ENCODE results near the gene CLCA1. TPM values are rescaled to one million over a fixed set of nuclear protein-coding genes. Genes with fewer than 3 reads are reported as not detected.

The CLCA1 gene
- total RNA-seq (not detected), polyA plus RNA-seq (not detected)

- Histone ChIP-seq H3K9me3 (ENCODE audit: low read length) (no peaks in the 10 kb centered on the region), H3K4me3 (ENCODE audit: low read length) (no peak within 1 kb of the TSS), H3K4me1 (ENCODE audit: insufficient read depth, low read length) (no peaks in the 10 kb centered on the region), H3K36me3 (ENCODE audit: insufficient read depth, low read length) (no peaks in the 10 kb centered on the region), H3K27me3 (ENCODE audit: insufficient read depth, low read length, poor library complexity, severe bottlenecking) (no peaks in the 10 kb centered on the region), H3K27ac (ENCODE audit: low read depth, low read length) (no peak within 1 kb of the TSS)
- Mint-ChIP-seq H3K36me3 (no peaks in the 10 kb centered on the region), H3K27ac (peak within 1 kb of the TSS in 1 of 8 donors; percentile 36), H3K4me1 (no peaks in the 10 kb centered on the region), H3K4me3 (no peak within 1 kb of the TSS), H3K9me3 (no peaks in the 10 kb centered on the region), H3K27me3 (peaks cover 11 to 35% of the 10 kb centered on the region in 2 donors)
- ChIA-PET POLR2A (no interaction called here), CTCF (interaction anchor here (1.7 to 2.1 kb wide), 2 partner anchors 8 to 34 kb away, joined by 4 to 8 read pairs; no protein-coding TSS in a partner anchor)
- DNase-seq, result no peak
These were observed at the start of gene CLCA1 for GRCh38 chr1:86468501-86468977. Gene CLCA1, plus strand, starts transcription at chr1:86468927. Its CDS starts 45 bp downstream, at chr1:86468972.

- Histone ChIP-seq H3K4me3 (ENCODE audit: low read length) (no peak overlapping the region), H3K27ac (ENCODE audit: low read depth, low read length) (no peak overlapping the region), H3K36me3 (ENCODE audit: insufficient read depth, low read length) (no peaks in the 10 kb centered on the region), H3K27me3 (ENCODE audit: insufficient read depth, low read length, poor library complexity, severe bottlenecking) (no peaks in the 10 kb centered on the region), H3K4me1 (ENCODE audit: insufficient read depth, low read length) (no peaks in the 10 kb centered on the region), H3K9me3 (ENCODE audit: low read length) (no peaks in the 10 kb centered on the region)
- POLR2A ChIA-PET, result no interaction called here
- H3K4me1 Mint-ChIP-seq, result peaks cover 3 to 7% (median 6%) of the 10 kb centered on the region in 3 donors
- CTCF ChIA-PET, result interaction anchor here (0.6 to 1.6 kb wide), 3 partner anchors 16 to 35 kb away, joined by 3 to 4 read pairs (median 3); no protein-coding TSS in a partner anchor
- DNase-seq, result peak in 3 of 5 donors; percentile 39 to 60 (median 58)
- H3K9me3 Mint-ChIP-seq, result no peaks in the 10 kb centered on the region
- peak overlapping the region in 4 of 7 donors; percentile 24 to 75 (median 65) for H3K4me3 Mint-ChIP-seq
- peak overlapping the region in 4 of 8 donors; percentile 7 to 84 (median 45) for H3K27ac Mint-ChIP-seq
- no peaks in the 10 kb centered on the region for H3K36me3 Mint-ChIP-seq
- peaks cover 3 to 18% of the 10 kb centered on the region in 2 donors for H3K27me3 Mint-ChIP-seq
These were observed 49.3 kb upstream of the CLCA1 start for GRCh38 chr1:86419277-86419903.

- POLR2A ChIA-PET, result no interaction called here
- H3K36me3 ChIP-seq (ENCODE audit: insufficient read depth, low read length), result no peaks in the 10 kb centered on the region
- no peak for DNase-seq
- H3K4me3 ChIP-seq (ENCODE audit: low read length), result no peak overlapping the region
- Mint-ChIP-seq H3K9me3 (no peaks in the 10 kb centered on the region), H3K4me1 (peaks cover 3 to 7% (median 6%) of the 10 kb centered on the region in 3 donors), H3K27me3 (peaks cover 3 to 18% of the 10 kb centered on the region in 2 donors), H3K27ac (no peak overlapping the region), H3K4me3 (no peak overlapping the region), H3K36me3 (no peaks in the 10 kb centered on the region)
- H3K4me1 ChIP-seq (ENCODE audit: insufficient read depth, low read length), result no peaks in the 10 kb centered on the region
- H3K27me3 ChIP-seq (ENCODE audit: insufficient read depth, low read length, poor library complexity, severe bottlenecking), result no peaks in the 10 kb centered on the region
- CTCF ChIA-PET, result interaction anchor here (1.0 kb wide), 1 partner anchor 9 kb away, joined by 3 read pairs; no protein-coding TSS in a partner anchor
- H3K9me3 ChIP-seq (ENCODE audit: low read length), result no peaks in the 10 kb centered on the region
- no peak overlapping the region for H3K27ac ChIP-seq (ENCODE audit: low read depth, low read length)
These were observed 47.0 kb upstream of the CLCA1 start for GRCh38 chr1:86421601-86422280.

- H3K4me1 Mint-ChIP-seq, result peaks cover 3 to 7% (median 6%) of the 10 kb centered on the region in 3 donors
- H3K4me3 Mint-ChIP-seq, result no peak overlapping the region
- H3K27me3 Mint-ChIP-seq, result peaks cover 3 to 18% of the 10 kb centered on the region in 2 donors
- CTCF ChIA-PET, result interaction anchor here (1.5 kb wide), 1 partner anchor 50 kb away, joined by 5 read pairs; no protein-coding TSS in a partner anchor
- H3K36me3 Mint-ChIP-seq, result no peaks in the 10 kb centered on the region
- DNase-seq, result no peak
- no peaks in the 10 kb centered on the region for H3K36me3 ChIP-seq (ENCODE audit: insufficient read depth, low read length)
- no peaks in the 10 kb centered on the region for H3K9me3 Mint-ChIP-seq
- H3K4me3 ChIP-seq (ENCODE audit: low read length), result no peak overlapping the region
- POLR2A ChIA-PET, result no interaction called here
- H3K27ac Mint-ChIP-seq, result no peak overlapping the region
- H3K9me3 ChIP-seq (ENCODE audit: low read length), result no peaks in the 10 kb centered on the region
- no peaks in the 10 kb centered on the region for H3K27me3 ChIP-seq (ENCODE audit: insufficient read depth, low read length, poor library complexity, severe bottlenecking)
- no peak overlapping the region for H3K27ac ChIP-seq (ENCODE audit: low read depth, low read length)
- H3K4me1 ChIP-seq (ENCODE audit: insufficient read depth, low read length), result no peaks in the 10 kb centered on the region
These were observed 45.3 kb upstream of the CLCA1 start for GRCh38 chr1:86423473-86423872.

- Histone ChIP-seq H3K4me1 (ENCODE audit: insufficient read depth, low read length) (no peaks in the 10 kb centered on the region), H3K4me3 (ENCODE audit: low read length) (no peak within 1 kb of the TSS), H3K27ac (ENCODE audit: low read depth, low read length) (no peak within 1 kb of the TSS), H3K27me3 (ENCODE audit: insufficient read depth, low read length, poor library complexity, severe bottlenecking) (no peaks in the 10 kb centered on the region), H3K9me3 (ENCODE audit: low read length) (no peaks in the 10 kb centered on the region), H3K36me3 (ENCODE audit: insufficient read depth, low read length) (no peaks in the 10 kb centered on the region)
- Mint-ChIP-seq H3K4me3 (no peak within 1 kb of the TSS), H3K27ac (no peak within 1 kb of the TSS), H3K9me3 (no peaks in the 10 kb centered on the region), H3K27me3 (peaks cover 3 to 18% of the 10 kb centered on the region in 2 donors), H3K36me3 (no peaks in the 10 kb centered on the region), H3K4me1 (peaks cover 3 to 7% (median 6%) of the 10 kb centered on the region in 3 donors)
- POLR2A ChIA-PET, result no interaction called here
- no peak for DNase-seq
- CTCF ChIA-PET, result interaction anchor here (1.5 kb wide), 1 partner anchor 50 kb away, joined by 5 read pairs; no protein-coding TSS in a partner anchor
These were observed 44.9 kb upstream of the CLCA1 start, which contains the start of gene CLCA2 for GRCh38 chr1:86423873-86424272. Gene CLCA2, plus strand, starts transcription at chr1:86424171. Its CDS starts 77 bp downstream, at chr1:86424248.

GRCh38 chr1:86429122-86429725 is 39.5 kb upstream of the CLCA1 start:
- no peak overlapping the region for H3K4me3 Mint-ChIP-seq

GRCh38 chr1:86429835-86430234 is 38.9 kb upstream of the CLCA1 start:
- Histone ChIP-seq H3K4me1 (ENCODE audit: insufficient read depth, low read length) (no peaks in the 10 kb centered on the region), H3K27me3 (ENCODE audit: insufficient read depth, low read length, poor library complexity, severe bottlenecking) (no peaks in the 10 kb centered on the region), H3K36me3 (ENCODE audit: insufficient read depth, low read length) (no peaks in the 10 kb centered on the region), H3K4me3 (ENCODE audit: low read length) (no peak overlapping the region), H3K9me3 (ENCODE audit: low read length) (no peaks in the 10 kb centered on the region), H3K27ac (ENCODE audit: low read depth, low read length) (no peak overlapping the region)
- Mint-ChIP-seq H3K9me3 (no peaks in the 10 kb centered on the region), H3K36me3 (no peaks in the 10 kb centered on the region), H3K27me3 (peaks cover 7 to 15% of the 10 kb centered on the region in 2 donors), H3K4me1 (no peaks in the 10 kb centered on the region), H3K27ac (no peak overlapping the region), H3K4me3 (no peak overlapping the region)
- DNase-seq, result no peak
- ChIA-PET CTCF (interaction anchor here (0.8 to 1.5 kb wide), 3 partner anchors 8 to 70 kb away, joined by 3 to 4 read pairs (median 3); no protein-coding TSS in a partner anchor), POLR2A (no interaction called here)

More at GRCh38 chr1:86429122-86429725, 39.5 kb upstream of the CLCA1 start:
- ChIA-PET POLR2A (no interaction called here), CTCF (no interaction called here)
- no peaks in the 10 kb centered on the region for H3K9me3 ChIP-seq (ENCODE audit: low read length)
- H3K27ac ChIP-seq (ENCODE audit: low read depth, low read length), result no peak overlapping the region
- H3K27me3 ChIP-seq (ENCODE audit: insufficient read depth, low read length, poor library complexity, severe bottlenecking), result no peaks in the 10 kb centered on the region
- DNase-seq, result no peak
- Mint-ChIP-seq H3K27ac (no peak overlapping the region), H3K27me3 (peaks cover 4 to 11% of the 10 kb centered on the region in 2 donors), H3K4me1 (no peaks in the 10 kb centered on the region), H3K9me3 (no peaks in the 10 kb centered on the region), H3K36me3 (no peaks in the 10 kb centered on the region)
- no peaks in the 10 kb centered on the region for H3K36me3 ChIP-seq (ENCODE audit: insufficient read depth, low read length)
- no peak overlapping the region for H3K4me3 ChIP-seq (ENCODE audit: low read length)
- H3K4me1 ChIP-seq (ENCODE audit: insufficient read depth, low read length), result no peaks in the 10 kb centered on the region

Measured in CD8-positive, alpha-beta memory T cell (primary cell).